ENCODE measurements around the gene MACF1. TPM values are rescaled to one million over a fixed set of nuclear protein-coding genes. Genes with fewer than 3 reads are reported as not detected.
"Not testable (repeated sequence)": the region's sequence is repeated elsewhere in the genome, so short reads cannot be mapped to it uniquely, and the experiment has no call there.

The MACF1 gene
- total RNA-seq, 2 experiments from 2014 or later: 319 to 488 TPM

DNA sequence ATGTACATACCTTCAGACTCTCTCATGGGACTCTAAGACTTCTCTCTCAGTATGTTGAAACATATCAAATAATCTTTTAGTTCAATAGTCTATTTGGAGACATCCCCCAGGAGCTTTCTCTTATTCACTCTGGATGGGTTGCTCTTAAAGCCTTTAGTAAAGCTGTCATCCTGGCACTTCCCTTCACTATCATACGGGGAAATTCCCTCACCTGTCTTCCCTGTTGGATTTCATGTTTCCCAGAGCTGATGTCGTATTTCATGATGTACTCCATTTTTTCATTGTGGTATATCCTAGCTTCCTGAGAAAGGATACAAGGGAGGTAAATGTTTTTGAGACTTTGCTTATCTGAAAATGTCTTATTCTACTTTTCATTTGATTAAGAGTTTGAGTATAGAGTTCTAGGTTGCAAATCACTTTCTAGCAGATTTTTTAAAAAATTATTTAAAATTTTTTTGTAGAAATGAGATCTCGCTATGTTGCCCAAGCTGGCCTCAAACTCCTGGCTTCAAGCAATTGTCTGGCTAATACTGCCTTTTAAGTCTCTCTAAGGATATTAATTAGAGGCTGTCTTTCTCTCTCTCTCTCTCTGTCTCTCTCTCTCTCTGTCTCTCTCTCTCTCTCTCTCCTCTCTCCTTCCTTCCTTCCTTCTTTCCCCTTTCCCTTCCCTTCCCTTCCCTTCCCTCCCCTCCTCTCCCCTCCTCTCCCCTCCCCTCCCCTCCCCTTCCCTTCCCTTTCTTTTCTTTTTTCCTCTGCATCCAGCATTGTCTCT lies 17.0 kb upstream of the MACF1 start:
- CTCF ChIA-PET: interaction anchor here (2.2 to 11.6 kb wide), 3 partner anchors 18 to 88 kb away, joined by 5 to 245 read pairs (median 72); no protein-coding TSS in a partner anchor

DNA sequence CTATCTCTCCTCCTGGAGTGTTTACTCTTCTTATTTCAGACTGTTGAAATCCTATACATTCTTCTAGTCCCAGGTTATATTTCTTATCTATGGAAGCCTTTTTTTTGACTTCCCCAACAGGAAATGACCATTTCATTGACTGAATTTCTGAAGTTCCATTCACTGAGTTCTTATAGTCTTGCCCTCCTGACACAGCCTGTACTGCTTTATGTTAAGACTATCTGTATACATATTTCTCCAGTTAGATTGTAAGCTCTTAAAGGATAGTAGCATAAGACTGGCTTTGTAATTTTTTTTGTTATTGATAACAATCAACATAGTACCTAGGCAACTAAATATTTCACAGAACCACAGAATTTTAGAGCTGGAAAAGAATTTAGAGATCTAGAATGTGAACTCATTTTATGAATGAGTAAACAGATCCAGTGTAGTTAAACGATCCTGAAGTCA lies 14.9 kb upstream of the MACF1 start:
- Mint-ChIP-seq H3K4me3 (no peak overlapping the region), H3K36me3 (no peaks in the 10 kb centered on the region), H3K27ac (peak overlapping the region; percentile 64), H3K27me3 (no peaks in the 10 kb centered on the region), H3K9me3 (ENCODE audit: low read depth) (no peaks in the 10 kb centered on the region), H3K4me1 (peaks cover 81% of the 10 kb centered on the region)
- no peak for ATAC-seq
- CTCF ChIA-PET: interaction anchor here (1.0 to 11.6 kb wide), 5 partner anchors 16 to 142 kb away, joined by 4 to 245 read pairs (median 72); no protein-coding TSS in a partner anchor
- DNase-seq: no peak

More for the DNA sequence above, 17.0 kb upstream of the MACF1 start:
- ATAC-seq (no peak), DNase-seq (no peak)
- no peaks in the 10 kb centered on the region for H3K36me3 Mint-ChIP-seq
- no peaks in the 10 kb centered on the region for H3K27me3 Mint-ChIP-seq
- H3K4me1 Mint-ChIP-seq: peaks cover 79% of the 10 kb centered on the region
- H3K9me3 Mint-ChIP-seq (ENCODE audit: low read depth): no peaks in the 10 kb centered on the region
- H3K27ac Mint-ChIP-seq: no peak overlapping the region
- no peak overlapping the region for H3K4me3 Mint-ChIP-seq

DNA sequence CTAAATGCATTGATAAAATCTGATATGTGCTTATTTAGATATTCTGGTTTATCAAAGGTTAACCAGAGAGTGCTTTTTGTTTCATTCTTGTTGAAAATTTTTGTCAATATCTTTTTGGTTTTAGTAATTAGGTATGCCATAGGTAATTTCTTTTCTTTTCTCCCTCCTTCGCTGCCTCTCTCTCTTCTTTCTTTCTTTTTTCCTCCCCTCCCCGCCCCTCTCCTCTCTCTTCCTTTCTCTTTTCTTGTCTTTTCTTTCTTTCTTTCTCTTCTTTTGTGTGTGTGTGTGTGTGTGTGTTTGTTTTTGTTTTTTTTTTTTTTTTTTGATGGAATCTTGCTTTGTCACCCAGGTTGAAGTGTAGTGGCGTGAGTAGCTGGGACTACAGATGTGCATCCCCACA lies 14.4 kb upstream of the MACF1 start:
- CTCF ChIA-PET: interaction anchor here (4.0 to 11.6 kb wide), 4 partner anchors 25 to 142 kb away, joined by 17 to 245 read pairs (median 86); no protein-coding TSS in a partner anchor

DNA sequence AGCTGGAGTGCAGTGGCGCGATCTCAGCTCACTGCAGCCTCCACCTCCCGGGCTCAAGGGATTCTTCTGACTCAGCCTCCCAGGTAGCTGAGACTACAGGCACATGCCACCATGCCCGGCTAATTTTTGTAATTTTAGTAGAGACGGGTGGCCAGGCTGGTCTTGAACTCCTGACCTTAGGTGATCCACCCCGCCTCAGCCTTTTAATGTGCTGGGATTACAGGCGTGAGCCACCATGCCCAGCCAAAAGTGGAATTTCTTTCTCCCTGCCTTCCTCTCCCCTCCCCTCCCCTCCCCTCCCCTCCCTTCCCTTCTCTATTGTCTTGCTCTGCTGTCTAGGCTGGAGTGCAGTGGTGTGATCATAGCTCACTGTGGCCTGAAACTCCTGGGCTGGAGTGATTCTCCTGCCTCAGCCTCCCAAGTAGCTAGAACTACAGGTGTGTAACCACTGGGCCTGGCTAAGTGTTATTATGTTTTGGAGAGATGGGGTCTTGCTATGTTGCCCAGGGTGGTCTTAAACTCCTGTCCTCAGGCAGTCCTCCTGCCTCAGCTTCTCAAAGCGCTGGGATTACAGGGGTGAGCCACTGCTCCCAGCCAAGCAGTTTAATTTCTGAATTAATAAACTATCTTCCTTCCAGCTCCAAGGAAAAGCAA lies 10.0 kb upstream of the MACF1 start:
- CTCF ChIA-PET: interaction anchor here (0.7 to 11.6 kb wide), 8 partner anchors 11 to 95 kb away, joined by 3 to 245 read pairs (median 48); partner anchors contain the start of gene MACF1
- peak overlapping the region; percentile 99 for H3K27ac Mint-ChIP-seq
- H3K27me3 Mint-ChIP-seq: no peaks in the 10 kb centered on the region
- H3K4me1 Mint-ChIP-seq: peaks cover 80% of the 10 kb centered on the region
- no peak overlapping the region for H3K4me3 Mint-ChIP-seq
- no peaks in the 10 kb centered on the region for H3K36me3 Mint-ChIP-seq
- ATAC-seq (no peak), DNase-seq (no peak)
- H3K9me3 Mint-ChIP-seq (ENCODE audit: low read depth): no peaks in the 10 kb centered on the region

More for the DNA sequence above, 14.4 kb upstream of the MACF1 start:
- H3K4me1 Mint-ChIP-seq: peaks cover 82% of the 10 kb centered on the region
- no peaks in the 10 kb centered on the region for H3K9me3 Mint-ChIP-seq (ENCODE audit: low read depth)
- H3K36me3 Mint-ChIP-seq: no peaks in the 10 kb centered on the region
- ATAC-seq (no peak), DNase-seq (no peak)
- peak overlapping the region; percentile 64 for H3K27ac Mint-ChIP-seq
- no peak overlapping the region for H3K4me3 Mint-ChIP-seq
- no peaks in the 10 kb centered on the region for H3K27me3 Mint-ChIP-seq

DNA sequence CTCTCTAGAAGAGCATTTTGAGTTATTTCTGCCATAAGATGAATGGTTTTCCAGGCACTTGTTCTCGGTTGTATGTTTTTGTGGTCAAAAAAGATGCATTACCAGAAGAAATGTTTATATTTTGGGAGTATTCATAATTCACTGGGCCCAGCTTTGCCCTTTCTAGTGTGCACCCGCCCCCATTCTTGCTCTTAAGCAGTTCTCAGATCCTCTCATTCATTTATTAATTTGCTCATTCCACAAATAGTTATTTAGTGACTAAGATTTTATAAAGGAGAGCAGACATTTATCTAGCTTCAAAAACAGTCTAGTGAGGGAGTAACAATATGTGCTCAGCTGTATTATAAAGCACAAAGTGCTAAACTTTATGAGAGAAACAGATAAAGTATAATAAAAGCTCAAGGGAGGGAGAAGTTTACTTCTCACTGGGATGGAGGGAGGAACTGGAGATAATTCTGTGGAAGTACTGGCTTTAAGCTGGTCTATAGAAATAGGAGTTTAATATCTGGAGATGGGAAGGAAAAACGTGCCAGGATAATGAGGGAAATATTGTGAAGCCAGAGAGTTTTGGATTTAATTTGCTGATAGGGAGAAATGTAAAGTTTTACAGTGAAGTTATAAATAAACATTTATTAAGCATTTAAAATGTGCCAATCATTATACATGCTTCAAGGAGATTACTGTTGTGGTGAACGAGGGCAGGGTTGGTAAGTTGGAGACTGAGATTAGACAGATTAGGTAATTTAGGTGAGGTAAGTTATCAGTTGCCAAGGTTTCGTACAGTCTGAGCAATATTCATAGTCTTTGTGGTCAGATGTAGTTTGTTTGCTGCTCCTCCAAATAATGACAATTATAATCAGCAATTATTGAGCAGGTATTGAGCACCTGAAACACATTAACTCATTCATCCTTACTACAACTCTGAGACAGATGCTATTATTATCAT lies 9.1 kb upstream of the MACF1 start:
- DNase-seq (peak; percentile 47), ATAC-seq (peak; percentile 11)
- H3K27ac Mint-ChIP-seq: peak overlapping the region; percentile 99
- no peaks in the 10 kb centered on the region for H3K9me3 Mint-ChIP-seq (ENCODE audit: low read depth)
- CTCF ChIA-PET: interaction anchor here (1.2 to 11.6 kb wide), 4 partner anchors 12 to 64 kb away, joined by 3 to 245 read pairs (median 126); partner anchors contain the start of gene MACF1
- H3K4me3 Mint-ChIP-seq: peak overlapping the region; percentile 36
- H3K27me3 Mint-ChIP-seq: no peaks in the 10 kb centered on the region
- no peaks in the 10 kb centered on the region for H3K36me3 Mint-ChIP-seq
- H3K4me1 Mint-ChIP-seq: peaks cover 78% of the 10 kb centered on the region

DNA sequence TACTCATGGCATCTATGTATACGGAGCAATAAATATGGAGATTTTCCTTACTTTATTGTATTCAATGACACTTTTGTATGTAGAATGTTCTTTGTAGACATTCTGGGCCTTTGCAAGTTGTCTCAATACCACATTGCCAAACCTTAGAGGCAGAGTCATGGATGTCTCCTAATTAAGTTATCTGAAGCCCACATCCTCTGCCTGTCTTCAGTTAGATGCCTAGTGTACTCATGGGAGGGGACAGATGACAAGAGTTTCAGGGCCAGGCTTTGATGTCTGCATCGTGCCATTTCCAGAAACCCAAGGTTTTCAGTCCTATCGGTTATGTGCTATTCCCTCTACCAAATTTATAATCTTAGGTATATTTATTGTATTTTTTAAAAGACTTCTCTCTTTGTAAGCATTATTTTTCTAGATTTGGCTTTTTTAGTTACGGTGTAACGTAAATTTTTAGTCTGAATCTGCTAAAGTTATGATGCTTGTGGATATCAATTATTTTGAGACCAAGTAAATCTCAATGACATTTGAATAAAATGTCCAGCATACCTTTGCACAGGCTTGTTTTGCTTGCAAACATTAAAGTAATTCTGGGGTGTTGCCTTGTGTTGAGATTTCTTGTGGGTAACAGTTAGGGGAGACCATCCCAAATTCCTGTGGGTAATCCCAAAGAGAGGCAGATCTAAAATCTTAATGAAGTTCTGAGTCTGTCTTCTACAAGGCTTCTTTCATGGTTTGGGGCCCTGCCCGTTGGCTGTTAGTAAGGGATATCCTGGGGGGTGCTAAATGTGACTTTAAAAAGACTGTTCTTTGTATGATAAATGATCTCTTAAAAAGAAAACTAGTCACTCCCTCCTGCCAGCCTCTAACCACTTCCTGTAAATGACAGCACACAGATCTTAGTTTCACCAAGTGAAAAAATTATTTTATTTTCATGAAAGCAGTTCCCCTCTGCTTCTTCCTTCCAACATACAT lies 8.0 kb upstream of the MACF1 start:
- CTCF ChIA-PET: interaction anchor here (1.0 to 1.4 kb wide), 3 partner anchors 13 to 97 kb away, joined by 3 to 5 read pairs (median 4); no protein-coding TSS in a partner anchor
- peak overlapping the region; percentile 99 for H3K27ac Mint-ChIP-seq
- no peaks in the 10 kb centered on the region for H3K27me3 Mint-ChIP-seq
- H3K4me3 Mint-ChIP-seq: peak overlapping the region; percentile 63
- H3K9me3 Mint-ChIP-seq (ENCODE audit: low read depth): no peaks in the 10 kb centered on the region
- peak; percentile 46 for ATAC-seq
- H3K36me3 Mint-ChIP-seq: no peaks in the 10 kb centered on the region
- H3K4me1 Mint-ChIP-seq: peaks cover 72% of the 10 kb centered on the region
- DNase-seq: peak; percentile 83

DNA sequence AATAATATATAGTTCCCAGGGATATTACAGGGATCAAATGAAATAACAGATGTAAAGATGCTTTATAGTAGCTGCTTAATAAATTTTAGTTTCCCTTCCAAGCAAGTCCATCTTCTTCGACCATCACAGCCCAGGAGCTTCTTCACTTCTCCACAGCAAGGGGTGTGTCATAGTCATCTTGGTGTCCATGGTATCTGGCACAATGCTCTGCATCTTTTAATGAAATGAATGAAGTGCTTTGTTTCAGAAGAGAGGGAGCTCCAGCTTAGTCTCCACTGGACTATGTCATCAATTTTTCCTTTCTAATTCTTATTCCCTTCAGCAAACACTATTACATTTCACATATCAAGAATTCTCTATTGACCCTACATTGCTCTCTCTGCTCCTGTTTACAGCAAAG lies 4.9 kb upstream of the MACF1 start:
- no peak for ATAC-seq
- H3K4me3 Mint-ChIP-seq: no peak overlapping the region

DNA sequence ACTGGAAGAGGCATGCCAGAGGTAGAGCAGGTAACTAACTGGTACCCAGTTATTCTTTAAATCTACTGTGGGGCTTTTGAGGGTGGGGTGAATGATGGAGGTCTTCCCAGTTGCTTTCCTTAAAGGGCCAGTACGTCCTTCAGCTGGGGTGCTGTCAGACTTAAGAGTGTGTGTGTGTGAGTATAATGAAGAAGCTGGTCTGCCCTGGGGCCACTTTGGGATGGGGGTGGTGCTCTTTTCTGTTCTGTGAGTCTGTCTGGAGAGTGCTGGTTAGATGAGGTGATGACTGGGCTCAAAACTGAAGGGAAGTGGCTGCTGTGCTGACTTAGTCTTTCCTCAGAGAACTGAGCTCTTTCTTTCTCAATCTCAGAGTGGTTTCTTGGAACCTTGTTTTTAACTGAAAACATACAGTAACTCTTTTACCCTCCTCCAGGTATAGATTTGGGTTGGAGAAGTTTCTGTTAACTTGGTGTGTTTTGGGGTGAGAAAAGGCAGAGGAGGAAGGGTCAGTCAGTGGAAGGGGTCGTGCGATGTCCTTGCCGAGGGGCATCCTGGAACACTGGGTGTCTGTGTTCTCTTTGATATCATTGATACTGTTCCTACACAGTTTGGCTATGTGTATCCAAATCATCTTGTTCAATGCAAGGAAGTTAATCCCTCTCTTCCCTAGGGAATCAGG lies 746 bp downstream of the MACF1 start:
- Mint-ChIP-seq H3K36me3 (peaks cover 26% of the 10 kb centered on the region), H3K9me3 (ENCODE audit: low read depth) (no peaks in the 10 kb centered on the region), H3K27ac (peak overlapping the region; percentile 100), H3K4me3 (peak overlapping the region; percentile 89), H3K4me1 (peaks cover 43% of the 10 kb centered on the region), H3K27me3 (no peaks in the 10 kb centered on the region)
- ATAC-seq: peak; percentile 88
- CTCF ChIA-PET: interaction anchor here (0.6 to 7.4 kb wide), 13 partner anchors 11 to 141 kb away, joined by 3 to 153 read pairs (median 4); no protein-coding TSS in a partner anchor
- DNase-seq: peak; percentile 88

More for the DNA sequence above, 4.9 kb upstream of the MACF1 start:
- H3K9me3 Mint-ChIP-seq (ENCODE audit: low read depth): no peaks in the 10 kb centered on the region
- peaks cover 1% of the 10 kb centered on the region for H3K36me3 Mint-ChIP-seq
- H3K27me3 Mint-ChIP-seq: no peaks in the 10 kb centered on the region
- DNase-seq: no peak
- H3K4me1 Mint-ChIP-seq: peaks cover 62% of the 10 kb centered on the region
- peak overlapping the region; percentile 0 for H3K27ac Mint-ChIP-seq
- CTCF ChIA-PET: interaction anchor here (1.6 to 1.7 kb wide), 3 partner anchors 8 to 16 kb away, joined by 3 to 5 read pairs (median 4); no protein-coding TSS in a partner anchor

DNA sequence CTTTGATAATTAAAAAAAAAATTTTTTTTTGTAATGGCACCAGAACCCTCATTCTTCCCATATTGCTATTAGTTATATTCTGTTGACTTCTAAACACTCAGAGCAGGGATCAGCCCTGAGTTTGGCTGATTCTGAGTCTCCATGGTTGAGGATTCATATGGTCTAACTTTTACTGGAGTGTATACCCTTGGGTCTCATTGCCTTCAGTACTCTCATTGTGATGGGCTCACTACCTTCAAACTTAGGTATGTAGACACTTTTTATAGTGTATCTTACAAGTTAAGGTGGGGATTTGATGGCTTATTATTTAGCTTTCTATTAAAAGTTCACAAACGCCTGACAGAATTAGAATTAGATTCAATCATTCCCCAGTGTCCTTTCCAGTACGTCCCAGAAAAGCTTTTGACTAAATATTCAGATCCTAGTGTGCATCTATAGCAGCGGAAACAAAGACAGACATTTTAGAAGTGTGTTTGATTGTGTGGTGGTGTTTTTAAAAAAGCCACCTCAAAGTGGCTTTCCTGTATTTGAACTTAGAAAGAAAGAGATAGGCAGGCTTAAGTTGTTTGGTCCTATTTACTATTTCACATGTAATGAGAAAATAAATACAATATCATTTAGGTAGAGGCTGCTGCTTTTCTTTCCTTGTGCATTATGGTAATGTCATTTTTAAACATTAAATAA lies 1.4 kb downstream of the MACF1 start:
- Mint-ChIP-seq H3K9me3 (ENCODE audit: low read depth) (no peaks in the 10 kb centered on the region), H3K36me3 (peaks cover 30% of the 10 kb centered on the region), H3K27ac (peak overlapping the region; percentile 100), H3K4me3 (peak overlapping the region; percentile 89), H3K4me1 (peaks cover 45% of the 10 kb centered on the region), H3K27me3 (no peaks in the 10 kb centered on the region)
- CTCF ChIA-PET: interaction anchor here (0.6 to 7.4 kb wide), 10 partner anchors 10 to 140 kb away, joined by 3 to 153 read pairs (median 4); no protein-coding TSS in a partner anchor
- ATAC-seq: no peak
- no peak for DNase-seq

DNA sequence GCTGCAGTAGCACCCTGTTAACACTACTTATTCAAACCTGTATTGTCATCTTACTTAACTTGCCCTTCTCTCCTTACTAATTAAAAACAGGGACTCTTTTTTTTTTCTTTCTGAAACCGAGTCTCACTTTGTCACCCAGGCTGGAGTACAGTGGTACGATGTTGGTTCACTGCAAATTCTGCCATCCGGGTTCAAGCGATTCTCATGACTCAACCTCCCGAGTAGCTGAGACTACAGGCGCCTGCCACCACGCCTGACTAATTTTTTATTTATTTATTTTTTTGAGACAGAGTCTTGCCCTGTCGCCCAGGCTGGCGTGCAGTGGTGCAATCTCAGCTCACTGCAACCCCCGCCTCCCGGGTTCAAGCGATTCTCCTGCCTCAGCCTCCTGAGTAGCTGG lies 3.9 kb downstream of the MACF1 start:
- not testable (repeated sequence) for H3K27me3 Mint-ChIP-seq; H3K27ac Mint-ChIP-seq; DNase-seq; ATAC-seq; H3K9me3 Mint-ChIP-seq (ENCODE audit: low read depth)
- H3K36me3 Mint-ChIP-seq: peaks cover 30% of the 10 kb centered on the region
- CTCF ChIA-PET: interaction anchor here (1.2 to 7.4 kb wide), 2 partner anchors 10 to 15 kb away, joined by 3 to 153 read pairs; no protein-coding TSS in a partner anchor
- peak overlapping the region; percentile 12 for H3K4me3 Mint-ChIP-seq
- peaks cover 42% of the 10 kb centered on the region for H3K4me1 Mint-ChIP-seq

DNA sequence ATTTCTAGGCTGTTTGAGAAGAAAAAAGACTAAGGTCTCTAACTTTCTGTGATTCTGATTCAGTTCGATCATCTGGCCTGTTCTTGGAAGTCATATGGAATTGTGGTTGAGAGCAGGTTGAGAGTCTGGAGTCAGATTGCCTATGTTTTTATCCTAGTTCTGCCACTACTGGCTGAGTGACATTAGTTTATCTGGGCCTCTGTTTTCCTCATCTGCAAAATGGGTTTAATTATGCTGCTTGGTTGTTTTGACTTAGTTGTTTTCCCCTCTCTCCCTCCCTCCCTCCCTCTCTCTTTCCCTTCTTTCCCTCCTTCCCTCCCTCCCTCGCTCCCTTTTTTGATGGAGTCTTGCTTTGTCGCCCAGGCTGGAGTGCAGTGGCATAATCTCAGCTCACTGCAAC lies 6.2 kb downstream of the MACF1 start:
- DNase-seq (no peak), ATAC-seq (no peak)
- no peak overlapping the region for H3K27ac Mint-ChIP-seq
- H3K4me3 Mint-ChIP-seq: no peak overlapping the region
- no peaks in the 10 kb centered on the region for H3K9me3 Mint-ChIP-seq (ENCODE audit: low read depth)
- CTCF ChIA-PET: interaction anchor here (0.9 to 7.4 kb wide), 4 partner anchors 10 to 48 kb away, joined by 4 to 153 read pairs (median 5); no protein-coding TSS in a partner anchor
- H3K36me3 Mint-ChIP-seq: peaks cover 26% of the 10 kb centered on the region
- H3K4me1 Mint-ChIP-seq: peaks cover 42% of the 10 kb centered on the region
- no peaks in the 10 kb centered on the region for H3K27me3 Mint-ChIP-seq
